Measurements from ENCODE around the gene DCC.

GRCh38 chr18:52764316-52764715 is 424.3 kb downstream of the DCC start:
- TF ChIP-seq POLR2A (IDR thresholded peaks at IDR 0.05; ENCODE audit: low read length) (no peak), GATA1 (IDR thresholded peaks at IDR 0.05; ENCODE audit: low read depth, low read length) (no peak)
